Measurements from ENCODE around the gene CDCA4. TPM values are rescaled to one million over a fixed set of nuclear protein-coding genes. Genes with fewer than 3 reads are reported as not detected.
"Not testable (repeated sequence)": the region's sequence is repeated elsewhere in the genome, so short reads cannot be mapped to it uniquely, and the experiment has no call there.

Gene CDCA4
- polyA plus RNA-seq, 1 donor = 14.4 TPM

DNA sequence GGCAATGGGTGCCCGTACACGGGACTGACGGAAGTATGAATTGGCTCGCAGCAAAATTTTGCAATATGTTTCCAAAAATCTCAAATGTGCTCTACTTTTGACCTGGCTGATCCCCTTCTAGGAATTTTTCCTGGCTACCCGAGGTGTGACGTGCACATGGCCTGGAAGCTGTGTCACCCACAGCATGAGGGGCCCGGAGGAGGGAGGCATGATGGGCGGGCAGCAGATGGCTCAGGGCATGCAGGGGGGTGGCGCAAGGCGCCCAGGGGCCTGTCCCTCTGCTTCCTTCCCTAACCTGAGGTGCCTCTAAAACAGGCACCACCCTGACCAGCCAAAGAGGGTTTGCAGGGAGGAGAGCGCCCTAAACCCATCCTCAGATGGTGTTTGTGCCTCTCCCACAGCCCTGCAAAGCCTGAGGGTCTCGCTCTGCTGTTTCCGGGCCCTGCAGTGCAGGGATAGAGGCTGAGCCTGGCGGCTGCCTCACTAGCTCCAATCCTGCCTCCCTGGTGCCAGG is 37.7 kb upstream of the CDCA4 start:
- DNase-seq (ENCODE audit: low read depth) = no peak

DNA sequence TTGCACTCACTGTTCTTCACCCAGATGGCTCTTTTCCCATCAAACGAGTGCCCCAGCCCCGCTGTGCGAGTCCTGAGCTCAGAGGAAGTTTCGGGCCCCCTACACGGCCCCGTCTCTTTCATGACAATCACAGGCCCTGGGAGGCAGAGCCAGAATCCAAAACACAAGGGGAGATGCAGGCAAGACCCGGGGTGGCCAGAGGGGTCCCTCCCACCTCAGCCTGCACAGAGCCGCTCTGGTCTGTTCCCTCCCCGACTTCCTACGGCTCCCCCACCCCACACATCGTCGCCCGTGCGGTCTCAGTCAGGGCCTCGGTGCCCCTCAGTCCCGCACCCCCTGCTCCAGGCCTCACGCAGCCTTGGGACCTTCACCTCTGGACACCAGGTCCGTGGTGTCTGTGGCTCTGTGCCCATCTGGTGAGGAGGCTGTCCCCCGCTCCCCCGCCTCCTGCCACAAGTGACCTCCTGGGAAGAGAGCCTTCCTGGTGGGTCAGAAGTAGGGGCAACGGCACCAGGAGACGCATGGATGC is 35.5 kb upstream of the CDCA4 start:
- DNase-seq (ENCODE audit: low read depth) = no peak

DNA sequence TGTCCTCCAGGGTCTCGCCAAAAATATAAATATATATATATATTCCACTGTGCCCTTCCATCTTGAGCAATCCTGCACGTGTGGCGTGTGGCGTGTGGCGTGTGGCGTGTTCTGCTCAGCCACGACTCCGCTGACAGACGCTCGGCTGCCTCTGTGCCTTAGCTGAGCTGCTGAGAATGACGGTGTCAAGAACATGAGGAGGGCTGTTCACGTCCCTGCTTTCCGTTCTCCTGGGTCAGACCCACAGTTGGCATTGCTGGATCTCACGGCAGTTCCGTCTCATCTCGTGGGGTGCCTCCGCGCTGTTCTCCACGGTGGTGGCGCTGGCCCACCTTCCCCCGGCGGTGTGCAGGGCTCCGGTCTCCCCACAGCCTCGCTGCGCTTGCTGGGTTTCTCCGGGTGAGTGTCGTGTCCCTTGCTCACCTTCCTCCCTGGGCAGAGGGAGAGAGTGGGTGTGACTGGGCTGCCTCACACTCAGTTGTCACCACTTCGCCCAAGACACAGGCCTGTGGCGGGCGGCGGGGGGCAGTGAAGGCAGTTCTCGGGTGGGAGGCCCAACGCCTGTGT is 34.9 kb upstream of the CDCA4 start:
- no peak for DNase-seq (ENCODE audit: low read depth)

DNA sequence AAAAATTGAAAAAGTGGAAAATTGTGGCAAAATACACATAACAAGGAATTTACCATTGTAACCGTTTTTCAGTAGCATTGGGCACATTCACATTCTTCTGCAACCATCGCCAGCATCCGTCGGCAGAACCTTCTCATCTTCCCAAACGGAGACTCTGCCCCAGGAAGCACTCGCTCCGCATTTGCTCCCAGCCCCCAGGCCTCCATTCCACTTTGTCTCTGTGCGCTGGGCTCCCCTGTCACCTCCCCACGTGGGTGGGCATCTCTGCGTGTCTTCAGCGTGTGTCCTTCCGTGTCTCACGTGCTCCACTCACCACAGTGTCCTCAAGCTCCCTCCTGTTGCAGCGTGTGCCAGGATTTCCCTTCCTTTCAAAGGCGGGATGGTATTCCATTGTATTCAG is 34.5 kb upstream of the CDCA4 start:
- DNase-seq (ENCODE audit: low read depth) = no peak

DNA sequence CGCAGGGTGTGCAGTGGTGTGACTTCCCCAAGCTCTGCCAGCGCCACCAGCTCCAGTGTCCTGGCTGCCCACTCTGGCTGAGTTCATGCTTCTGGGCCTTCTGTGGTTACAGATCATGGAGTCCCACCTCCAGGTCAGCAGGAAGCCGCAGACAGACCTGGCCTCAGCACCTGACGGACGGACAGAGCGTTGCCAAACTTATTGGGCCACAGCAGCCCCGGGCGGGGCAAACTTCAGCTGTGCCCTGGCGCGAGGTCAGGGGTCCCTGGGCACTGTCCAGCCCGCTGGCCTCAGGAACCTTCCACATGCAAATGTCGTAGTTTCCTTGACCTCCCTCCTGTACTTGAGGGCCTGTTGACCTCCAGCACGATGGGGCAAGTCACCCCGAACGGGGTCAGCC is 33.1 kb upstream of the CDCA4 start:
- no peak for DNase-seq (ENCODE audit: low read depth)

DNA sequence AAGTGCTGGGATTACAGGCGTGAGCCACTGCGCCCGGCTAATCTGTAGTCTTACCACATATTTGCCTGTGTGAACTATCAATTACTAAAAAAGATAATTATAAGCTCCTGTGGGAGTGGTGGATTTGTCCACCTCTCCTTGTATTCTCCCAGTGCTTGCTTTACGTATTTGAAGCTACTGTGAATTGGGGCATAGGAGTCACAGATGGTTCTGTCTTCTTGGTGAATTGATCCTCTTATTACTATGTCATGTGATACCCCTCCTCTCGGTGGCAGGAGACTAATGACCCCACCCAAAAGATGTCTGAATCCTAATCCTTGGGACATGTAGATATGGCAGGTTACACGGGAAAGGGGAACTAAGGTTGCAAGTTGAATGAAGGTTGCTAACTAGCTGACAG is 32.5 kb upstream of the CDCA4 start:
- no peak for DNase-seq (ENCODE audit: low read depth)

DNA sequence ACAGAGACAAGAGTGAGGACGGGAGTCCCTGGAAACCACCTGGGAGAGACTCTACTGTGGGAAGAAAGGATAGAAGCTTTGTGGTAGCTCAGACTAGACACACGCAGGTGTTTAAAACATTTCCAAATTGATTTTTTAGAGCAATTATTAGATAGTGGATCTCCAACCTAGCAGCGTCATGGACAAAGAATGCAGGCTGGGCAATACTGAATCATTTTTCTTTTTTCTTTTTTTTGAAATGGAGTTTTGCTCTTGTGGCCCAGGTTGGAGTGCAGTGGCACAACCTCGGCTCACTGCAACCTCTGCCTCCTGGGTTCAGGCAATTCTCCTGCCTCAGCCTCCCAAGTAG is 31.2 kb upstream of the CDCA4 start:
- DNase-seq (ENCODE audit: low read depth) = no peak

DNA sequence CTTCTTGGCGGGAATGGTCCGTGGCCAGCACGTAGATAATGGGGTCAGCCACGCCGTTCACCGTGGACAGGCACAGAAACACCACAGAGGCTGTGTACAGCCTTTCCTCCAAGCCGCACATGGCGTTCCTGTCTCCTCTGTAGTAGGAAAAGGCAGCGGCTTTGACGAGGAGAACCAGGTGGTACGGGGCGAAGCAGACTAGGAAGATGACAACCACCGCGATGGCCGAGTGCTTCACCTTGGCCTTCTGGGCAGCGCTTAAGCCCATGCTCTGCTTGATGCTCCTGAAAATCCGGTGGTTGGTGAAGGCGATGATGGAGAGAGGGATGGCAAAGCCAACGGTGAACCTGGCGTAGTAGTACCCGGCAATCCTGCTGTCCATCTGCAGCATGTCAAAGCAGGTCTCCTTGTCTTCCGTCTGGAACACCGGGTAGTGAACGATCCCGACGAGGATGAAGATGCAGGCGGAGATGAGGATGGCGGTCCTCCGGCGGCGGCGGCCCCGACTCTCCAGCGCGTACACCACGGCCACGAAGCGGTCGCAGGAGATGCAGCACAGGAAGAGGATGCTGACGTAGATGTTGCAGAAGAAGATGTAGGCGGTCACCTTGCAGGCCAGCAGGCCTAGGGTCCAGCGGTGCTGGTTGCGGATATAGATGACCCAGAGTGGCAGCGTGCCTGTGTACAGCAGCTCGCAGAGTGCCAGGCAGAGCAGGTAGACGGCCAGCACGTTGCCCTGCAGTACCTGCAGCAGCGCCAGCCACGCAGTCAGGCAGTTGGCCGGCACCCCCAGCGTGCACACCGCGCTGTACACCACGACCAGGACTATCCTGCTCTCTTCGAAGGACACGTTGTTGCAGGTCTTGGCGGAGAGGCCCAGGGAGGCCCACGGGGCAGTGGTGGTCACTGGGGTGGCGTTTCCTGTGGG is 30.6 kb upstream of the CDCA4 start:
- DNase-seq (ENCODE audit: low read depth) = no peak

DNA sequence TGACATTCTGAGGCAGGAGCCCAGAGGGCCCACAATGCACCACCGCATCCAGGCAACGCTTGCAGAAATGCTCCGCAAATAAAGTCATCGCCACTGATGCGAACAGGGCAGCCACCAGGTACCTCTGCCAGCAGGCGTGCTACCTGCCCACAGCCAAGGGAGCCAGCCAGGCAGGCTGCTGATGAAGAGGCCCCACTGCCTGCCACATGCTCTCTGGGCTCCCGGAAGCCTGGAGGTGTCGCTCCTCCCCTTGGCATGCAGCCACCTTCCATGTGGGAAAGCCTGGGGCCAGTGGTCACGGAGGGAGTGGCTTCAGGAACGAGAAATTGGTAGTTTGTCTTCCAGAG is 29.6 kb upstream of the CDCA4 start:
- no peak for DNase-seq (ENCODE audit: low read depth)

DNA sequence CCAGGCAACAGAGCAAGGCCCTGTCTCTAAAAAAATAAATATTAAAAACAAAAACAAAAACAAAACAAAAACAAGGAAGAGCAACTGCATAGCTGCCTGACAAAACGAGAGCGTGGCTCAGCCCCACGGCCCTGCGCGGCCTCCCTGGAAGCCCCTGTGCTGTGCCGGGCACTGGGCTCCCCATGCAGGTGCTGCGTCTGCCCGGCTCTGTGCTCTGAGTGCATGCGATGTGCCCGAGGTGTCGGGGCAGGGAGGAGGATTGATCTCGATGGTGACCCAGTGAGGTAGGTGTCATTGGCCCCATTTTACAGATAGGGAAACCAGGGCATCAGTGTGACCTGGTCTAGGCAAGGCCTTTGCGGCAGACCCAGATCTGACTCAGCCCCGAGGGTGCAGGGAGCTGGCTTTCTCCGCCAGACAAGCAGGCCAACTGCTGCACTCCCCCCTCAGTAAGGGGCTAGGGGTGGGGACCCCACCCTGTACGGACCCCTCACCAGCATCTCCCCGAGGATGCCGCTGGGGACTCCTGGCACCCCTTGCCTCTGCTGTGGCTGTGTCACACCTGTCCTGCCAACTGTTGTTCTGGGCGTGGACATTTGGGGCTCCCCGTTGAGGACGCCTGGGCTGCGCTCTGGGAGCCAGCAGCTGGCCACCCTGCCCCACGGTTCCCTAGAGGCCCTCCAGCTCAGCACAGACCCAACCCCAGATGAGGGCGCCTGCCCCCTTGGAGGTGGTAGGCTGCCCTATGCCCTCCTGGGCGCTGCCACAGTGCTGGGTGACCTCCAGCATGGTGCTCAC is 29.1 kb upstream of the CDCA4 start:
- DNase-seq (ENCODE audit: low read depth) = no peak

DNA sequence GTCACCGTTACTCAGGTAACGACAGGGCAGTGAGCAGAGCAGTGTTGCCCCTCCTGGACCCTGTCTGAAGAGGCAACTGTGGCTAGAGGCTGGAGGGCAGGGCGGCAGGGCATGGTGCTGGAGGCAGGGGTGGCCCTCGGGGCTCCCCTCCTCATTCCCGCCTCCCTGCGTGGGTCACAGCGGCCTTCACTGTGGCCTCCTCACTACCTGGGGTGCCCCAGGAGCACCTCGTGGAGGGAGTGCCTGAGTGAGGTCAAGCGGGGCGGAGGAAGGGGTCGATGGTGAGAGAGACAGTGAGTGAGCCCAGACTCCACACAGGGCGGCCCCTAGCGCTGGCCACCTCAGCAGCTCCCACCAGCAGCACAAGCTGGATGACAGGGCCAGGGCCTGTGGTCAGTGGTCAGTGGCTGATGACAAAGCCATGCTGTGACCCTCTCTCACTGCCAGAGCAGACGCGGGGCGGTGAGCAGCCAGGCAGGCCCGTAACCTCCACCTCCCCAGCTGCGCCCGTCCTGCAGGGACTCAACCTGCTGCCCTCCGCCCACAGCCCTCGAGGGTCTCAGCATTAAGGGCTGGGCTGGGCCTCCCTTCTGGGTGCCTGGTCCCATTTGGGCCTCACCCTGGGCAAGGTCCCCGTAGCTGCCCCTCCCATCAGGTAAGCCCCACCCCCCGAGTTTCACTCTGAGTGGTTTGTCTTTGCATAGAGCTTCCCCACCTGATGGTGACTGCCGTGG is 26.6 kb upstream of the CDCA4 start:
- no peak for DNase-seq (ENCODE audit: low read depth)

DNA sequence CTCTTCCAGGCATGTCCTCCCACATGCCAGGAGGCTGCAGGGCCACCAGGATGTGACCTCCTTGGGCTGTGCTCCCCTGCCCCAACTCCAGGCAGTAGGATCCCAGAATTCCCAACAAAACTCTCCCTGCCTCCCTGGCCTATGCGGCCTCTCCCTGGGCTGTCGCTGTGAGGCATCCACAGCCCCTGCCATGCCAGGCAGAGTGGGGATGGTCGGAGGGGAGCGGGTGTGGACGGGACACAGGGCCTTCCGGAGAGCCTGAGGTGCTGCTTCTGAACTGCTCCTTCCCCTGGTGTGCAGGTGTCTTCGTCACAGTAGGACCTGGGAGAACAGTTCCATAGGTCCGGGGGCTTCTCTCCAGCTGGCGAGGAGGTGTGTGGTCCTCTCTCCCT is 26.0 kb upstream of the CDCA4 start:
- DNase-seq (ENCODE audit: low read depth) = no peak

DNA sequence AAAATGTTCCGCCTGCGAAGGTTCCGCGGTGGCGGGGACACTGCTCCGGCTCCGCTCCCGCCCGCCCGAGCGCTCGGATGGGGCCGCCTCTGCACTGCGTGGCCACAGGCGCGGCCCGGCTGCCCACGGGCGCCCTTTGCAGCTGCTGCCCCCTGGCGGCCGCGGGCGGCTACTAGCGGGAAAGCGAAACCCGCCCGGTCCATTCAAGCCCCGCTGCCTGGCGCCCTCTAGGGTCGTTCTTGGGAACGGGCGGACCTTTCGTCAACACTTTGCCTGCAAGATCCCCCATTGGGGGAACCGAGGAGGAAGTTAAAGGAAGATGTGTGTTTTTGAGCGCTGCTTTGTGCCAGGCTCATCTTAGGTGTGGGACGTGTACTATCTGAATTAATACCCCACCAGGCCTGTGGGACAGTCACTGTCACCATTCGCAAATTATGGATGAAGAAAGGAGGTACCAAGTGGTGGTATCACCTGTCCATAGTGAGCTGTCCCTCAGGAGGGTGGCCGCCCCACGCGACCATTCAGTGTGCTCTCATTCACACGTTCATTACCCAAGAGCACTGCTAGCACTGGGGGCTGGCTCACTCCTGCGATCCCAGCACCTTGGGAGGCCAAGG is 24.9 kb upstream of the CDCA4 start:
- DNase-seq (ENCODE audit: low read depth) = no peak

DNA sequence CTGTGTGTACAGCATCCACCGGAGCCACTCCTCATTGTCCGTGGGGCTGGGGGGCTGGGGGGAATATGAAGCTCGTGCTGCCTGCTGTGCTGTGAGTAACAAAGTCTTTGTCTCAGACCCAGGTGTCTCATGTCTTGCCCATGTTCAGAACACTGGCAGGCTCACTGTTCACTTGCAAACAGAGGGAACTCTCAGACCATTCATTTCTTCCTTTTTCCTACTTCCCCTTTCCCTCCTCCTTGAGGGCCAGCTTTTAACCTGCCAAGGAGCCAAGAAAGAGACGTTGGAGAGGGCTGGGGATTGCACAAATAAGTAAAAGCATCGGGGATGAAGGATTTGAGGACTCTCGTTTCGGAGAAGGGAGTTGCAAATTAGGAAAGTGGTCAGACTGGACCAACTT is 22.8 kb upstream of the CDCA4 start:
- DNase-seq (ENCODE audit: low read depth) = no peak

DNA sequence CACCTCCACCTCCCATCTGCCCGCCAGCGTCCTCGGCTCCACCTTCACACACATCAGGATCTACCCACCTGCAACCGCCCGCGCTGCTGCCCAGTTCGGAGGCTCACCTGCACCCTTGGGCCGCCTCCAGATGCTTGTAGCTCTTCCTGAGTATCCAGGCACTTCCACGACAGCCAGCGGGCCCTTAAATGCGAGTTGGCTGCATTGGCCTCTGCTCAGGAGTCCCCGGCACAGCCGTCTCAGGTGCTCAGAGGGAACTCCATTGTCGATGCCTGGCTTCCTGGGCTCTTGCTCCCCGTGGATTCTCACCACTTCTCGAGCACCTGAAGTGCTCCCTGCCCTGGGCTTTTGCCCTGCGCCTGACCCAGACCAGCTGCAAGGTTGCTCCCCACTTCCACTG is 21.9 kb upstream of the CDCA4 start:
- DNase-seq (ENCODE audit: low read depth) = no peak

DNA sequence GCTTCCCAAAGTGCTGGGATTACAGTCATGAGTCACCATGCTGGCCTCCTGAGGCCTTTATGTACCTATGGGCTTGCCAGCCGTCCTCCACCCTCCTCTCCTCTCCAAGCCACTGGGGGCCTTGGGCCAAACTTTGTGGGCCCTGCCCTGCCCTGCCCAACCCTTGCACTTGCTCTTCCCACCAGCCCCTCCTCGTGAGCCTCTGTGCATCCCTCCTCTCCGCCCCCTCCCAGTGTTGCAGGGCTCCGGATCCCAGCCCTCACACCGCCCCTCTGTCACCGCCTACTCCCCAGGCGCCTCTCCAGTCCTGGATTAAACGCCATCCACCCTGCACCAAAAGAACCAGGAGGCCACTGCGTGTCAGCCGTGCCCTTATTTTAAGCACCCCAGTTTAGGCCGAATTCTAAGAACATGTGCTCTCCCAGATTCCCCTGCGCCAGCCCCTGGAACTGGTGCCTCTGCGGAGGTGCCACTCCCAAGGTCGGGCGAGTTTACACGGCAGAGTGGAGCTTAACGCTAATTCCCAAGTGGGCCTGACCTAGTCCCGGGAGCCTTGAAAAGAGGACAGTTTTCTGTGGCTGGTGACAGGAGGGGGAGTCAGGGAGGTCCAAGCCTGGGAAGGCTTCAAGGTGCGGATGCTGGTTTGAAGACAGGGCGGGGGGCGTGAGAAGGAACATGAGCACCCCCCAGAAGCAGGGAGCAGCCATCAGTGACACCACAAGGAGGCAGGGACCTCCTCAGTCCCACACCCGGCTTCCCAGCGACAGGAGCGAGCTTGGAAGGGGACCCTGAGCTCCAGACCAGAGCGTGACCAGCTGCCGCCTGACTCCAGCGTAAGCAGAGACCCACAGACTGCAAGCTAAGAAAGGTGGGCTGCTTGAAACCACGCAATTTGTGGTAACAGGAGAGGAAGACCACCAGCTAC is 21.2 kb upstream of the CDCA4 start:
- DNase-seq (ENCODE audit: low read depth) = no peak

DNA sequence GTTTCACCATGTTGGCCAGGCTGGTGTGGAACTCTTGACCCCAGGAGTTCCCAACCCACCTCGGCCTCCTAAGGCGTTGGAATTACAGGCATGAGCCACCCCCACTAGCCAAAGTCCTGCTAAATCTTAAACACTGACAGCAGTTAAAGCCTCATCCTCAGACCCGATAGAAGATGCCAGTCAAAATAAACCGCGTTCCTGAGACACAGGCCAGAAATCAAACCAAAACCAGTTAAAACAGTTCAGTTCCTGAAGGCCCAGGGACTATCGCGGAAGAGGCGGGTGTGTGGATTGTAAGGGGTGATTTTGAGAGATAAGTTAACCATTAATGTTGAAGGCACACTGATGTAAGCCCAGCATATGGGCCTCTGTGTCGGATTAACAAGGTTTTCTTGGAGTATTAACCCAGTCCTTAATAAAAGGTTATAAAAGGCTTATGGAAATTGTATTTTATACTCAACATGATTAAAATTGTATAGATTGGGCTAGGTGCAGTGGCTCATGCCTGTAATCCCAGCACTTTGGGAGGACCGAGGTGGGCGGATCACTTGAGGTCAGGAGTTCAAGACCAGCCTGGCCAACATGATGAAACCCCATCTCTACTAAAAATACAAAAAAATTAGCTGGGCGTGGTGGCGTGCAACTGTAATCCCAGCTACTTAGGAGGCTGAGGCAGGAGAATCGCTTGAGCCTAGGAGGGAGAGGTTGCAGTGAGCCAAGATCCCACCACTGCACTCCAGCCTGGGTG is 18.7 kb upstream of the CDCA4 start:
- DNase-seq (ENCODE audit: low read depth) = no peak

DNA sequence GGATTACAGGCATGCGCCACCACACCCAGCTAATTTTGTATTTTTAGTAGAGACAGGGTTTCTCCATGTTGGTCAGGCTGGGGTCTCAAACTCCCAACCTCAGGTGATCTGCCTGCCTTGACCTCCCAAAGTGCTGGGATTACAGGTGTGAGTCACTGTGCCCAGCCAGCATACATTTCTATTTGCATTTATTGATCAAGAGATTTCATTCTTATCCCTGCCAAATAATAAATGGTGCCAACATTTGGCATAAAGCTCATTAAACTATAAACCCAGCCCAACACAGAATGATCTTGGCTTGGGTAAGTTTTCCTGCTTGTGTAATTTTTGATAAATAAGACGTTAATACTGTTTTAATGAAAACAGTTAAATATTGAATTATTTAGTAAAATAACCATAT is 14.7 kb upstream of the CDCA4 start:
- DNase-seq (ENCODE audit: low read depth) = not testable (repeated sequence)

DNA sequence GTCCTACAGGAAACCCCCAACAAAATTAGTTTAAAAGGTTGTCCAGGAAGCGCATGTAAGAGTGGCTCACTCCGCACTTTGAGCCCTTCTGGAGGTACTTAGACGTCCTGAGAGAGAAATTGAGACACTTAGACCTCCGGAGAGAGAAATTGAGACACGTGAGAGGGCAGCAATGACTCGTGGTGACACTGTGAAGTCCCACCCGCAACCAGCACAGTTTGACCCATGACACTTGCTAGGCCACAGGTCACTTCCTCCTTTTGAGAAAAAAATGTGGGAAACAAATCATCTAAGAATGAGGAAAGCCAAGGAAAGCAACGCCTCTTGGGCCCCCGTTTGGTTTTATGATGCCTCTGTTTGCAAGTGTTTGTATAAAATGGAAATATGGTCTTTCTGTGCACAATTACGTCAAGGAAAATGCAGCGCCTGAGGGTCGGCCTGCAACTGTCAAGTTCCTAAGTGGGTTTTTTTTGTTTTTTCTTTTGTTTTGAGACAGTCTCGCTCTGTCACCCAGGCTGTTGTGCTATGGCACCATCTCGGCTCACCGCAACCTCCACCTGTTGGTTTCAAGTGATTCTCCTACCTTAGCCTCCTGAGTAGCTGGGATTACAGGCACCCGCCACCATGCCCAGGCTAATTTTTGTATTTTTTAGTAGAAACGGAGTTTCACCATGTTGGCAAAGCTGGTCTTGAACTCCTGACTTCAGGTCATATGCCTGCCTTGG is 13.6 kb upstream of the CDCA4 start:
- no peak for DNase-seq (ENCODE audit: low read depth)

Measured in forelimb muscle (tissue), 1 donor.